ENCODE data around the gene TECTB.

The TECTB gene

DNA sequence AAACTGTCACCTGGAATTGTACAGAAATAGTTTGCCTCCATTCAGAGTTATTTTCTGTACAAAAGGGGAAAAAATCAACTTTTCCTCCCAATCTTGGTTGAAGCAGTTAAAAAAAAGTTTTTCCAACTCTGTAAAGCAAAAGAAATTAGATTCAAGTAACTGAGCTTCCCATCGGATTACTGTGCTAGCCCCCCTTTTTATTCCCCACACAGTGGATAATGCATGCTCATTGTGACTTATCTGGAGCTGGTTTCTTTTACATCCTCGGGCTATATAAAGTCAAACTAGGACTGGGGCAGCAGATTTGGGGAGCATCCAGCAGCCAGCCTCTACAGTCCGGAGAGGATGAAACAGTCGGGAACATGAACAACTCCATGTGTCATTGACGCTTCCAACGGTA, at the start of gene TECTB:
Gene TECTB, plus strand, starts transcription at position 301 of the 400 bp plus-strand sequence. CDS start 335 bp downstream, outside the sequence.
- H3K27ac ChIP-seq, result no peak within 1 kb of the TSS
- TF ChIP-seq, protein P1, sequence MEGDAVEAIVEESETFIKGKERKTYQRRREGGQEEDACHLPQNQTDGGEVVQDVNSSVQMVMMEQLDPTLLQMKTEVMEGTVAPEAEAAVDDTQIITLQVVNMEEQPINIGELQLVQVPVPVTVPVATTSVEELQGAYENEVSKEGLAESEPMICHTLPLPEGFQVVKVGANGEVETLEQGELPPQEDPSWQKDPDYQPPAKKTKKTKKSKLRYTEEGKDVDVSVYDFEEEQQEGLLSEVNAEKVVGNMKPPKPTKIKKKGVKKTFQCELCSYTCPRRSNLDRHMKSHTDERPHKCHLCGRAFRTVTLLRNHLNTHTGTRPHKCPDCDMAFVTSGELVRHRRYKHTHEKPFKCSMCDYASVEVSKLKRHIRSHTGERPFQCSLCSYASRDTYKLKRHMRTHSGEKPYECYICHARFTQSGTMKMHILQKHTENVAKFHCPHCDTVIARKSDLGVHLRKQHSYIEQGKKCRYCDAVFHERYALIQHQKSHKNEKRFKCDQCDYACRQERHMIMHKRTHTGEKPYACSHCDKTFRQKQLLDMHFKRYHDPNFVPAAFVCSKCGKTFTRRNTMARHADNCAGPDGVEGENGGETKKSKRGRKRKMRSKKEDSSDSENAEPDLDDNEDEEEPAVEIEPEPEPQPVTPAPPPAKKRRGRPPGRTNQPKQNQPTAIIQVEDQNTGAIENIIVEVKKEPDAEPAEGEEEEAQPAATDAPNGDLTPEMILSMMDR (conservative IDR thresholded peaks at IDR 0.05), result no peak

DNA sequence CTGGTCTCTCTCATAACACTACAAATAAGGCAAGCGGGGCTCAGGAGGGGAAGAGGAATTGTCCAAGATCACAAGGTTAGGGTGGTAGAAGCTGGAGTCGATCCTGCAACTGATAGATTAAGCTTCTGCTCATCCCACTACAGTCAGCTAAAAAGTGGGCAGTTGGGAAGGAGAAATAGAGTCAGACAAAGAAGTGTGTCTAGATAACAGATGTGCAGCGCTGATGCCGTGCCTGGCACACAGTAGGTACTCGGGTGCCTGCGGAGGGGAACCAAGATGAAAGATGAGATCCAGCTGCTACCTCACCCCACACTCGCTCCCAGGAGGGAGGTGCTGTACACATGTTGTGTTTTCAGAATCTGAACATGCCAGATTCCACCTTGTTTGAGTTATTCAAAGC, 48.1 kb upstream of the TECTB start:
- TF ChIP-seq, protein P1 (conservative IDR thresholded peaks at IDR 0.05), result no peak
- no peak overlapping the region for H3K27ac ChIP-seq

DNA sequence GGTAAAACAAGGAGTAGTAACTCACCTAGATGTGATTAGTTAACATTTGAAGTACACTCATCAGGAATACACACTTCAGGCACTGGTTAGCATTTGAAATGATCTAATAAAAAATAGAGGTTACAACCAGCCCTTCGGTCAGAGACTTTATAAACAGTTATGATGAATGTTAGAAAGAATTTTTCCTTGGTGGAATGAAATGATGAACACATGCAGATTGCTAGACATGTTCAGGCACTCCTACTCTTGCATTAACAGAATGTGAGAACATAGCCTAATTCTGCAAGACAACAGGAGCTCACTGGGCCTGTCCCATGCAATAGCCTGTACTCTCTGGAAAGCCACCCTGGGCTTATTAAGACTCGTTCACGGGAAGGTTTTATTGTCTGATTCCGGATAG, 47.3 kb upstream of the TECTB start:
- TF ChIP-seq, protein P1 (conservative IDR thresholded peaks at IDR 0.05), result no peak
- no peak overlapping the region for H3K27ac ChIP-seq

DNA sequence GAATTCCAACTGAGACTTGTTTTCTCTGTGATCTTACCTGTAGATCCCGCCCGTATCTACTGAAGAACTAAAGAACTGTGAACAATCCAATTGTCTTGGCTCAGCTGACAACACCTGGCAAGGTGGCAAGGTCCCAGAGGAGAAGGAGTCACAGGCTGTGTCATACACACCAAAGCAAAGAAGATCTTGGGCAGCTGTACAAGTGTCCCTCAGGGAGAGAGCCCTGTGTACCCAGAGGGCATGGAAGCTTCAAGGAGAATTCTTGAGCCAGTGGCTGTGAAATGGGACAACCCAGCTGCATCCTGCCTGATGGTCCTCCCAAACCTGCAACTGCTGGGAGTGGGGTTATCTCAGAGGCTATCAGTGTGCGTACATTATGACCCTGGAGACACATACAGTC, 46.7 kb upstream of the TECTB start:
- TF ChIP-seq, protein P1 (conservative IDR thresholded peaks at IDR 0.05), result no peak
- H3K27ac ChIP-seq, result no peak overlapping the region

DNA sequence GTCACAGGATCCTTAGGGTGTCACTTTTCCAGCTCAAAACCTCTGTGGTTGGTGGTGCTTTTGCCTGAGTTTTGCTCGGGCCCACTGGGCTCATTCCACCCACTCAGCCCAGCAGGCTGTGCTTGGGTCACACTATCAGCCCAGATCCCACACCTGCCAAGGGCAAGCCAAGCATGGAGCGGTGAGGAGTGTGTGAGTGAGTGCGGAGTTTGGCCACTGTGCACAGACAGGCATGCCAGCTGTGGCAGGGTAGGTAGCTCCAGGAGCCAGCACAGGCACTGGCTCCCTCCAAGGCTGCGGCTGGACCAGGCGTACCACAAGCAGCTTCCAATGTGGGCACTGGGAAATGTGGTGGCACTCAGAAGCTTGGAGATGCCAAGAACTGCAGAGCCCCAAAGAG, 43.9 kb upstream of the TECTB start:
- no peak overlapping the region for H3K27ac ChIP-seq
- TF ChIP-seq, protein P1 (conservative IDR thresholded peaks at IDR 0.05), result no peak

DNA sequence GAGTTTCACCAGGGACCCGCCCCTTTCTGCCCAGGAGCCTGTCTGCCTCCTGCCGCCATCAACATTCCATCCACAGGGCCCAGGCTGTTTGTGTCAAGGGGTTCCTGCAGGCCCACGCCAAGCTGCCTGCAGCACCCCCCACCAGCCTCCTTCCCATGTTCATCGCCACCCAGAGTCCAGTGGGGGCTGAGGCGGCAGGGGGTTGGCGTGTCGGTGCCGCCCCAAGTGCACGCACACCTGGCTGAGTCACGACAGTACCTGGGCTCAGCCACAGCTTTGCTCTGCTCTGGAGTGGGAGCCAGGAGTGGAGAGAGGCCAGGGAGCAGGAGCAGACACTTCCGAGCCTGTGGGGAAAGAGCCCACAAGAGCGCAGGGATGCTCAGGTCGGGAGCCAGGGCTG, 42.8 kb upstream of the TECTB start:
- TF ChIP-seq, protein P1 (conservative IDR thresholded peaks at IDR 0.05), result no peak
- H3K27ac ChIP-seq, result no peak overlapping the region

DNA sequence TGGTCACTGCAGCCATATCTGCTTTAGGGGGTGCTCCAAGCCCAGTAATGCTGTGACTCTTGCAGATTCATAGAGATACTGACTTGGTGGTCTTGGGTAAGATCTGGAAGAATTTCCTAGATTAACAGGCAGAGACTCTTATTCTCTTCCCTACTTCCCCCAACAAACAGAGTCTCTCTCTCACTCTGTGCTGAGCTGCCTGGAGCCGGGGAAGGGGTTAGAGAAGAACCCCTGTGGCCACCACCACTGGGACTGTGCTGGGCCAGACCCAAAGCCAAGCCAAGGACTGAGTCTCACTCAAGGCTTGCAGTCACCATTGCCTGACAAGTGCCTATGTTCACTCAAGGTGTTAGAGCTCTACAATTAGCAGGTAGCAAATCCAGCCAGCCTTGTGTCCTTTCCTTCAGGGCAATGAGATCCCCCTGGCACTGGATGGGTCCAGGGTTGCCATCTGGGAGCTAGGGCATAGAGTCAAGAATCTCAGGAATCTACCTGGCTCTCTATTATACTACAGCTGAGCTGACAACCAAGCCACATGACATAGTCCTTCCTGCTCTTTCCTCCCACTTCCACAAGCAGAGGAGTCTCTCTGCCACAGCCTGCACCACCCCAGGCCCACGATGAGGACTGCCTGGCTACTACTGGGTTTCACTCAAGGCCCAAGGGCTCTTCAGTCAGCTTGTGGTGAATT, 41.4 kb upstream of the TECTB start:
- TF ChIP-seq, protein P1 (conservative IDR thresholded peaks at IDR 0.05), result no peak
- H3K27ac ChIP-seq, result no peak overlapping the region
